H1 (cell line): ENCODE results near the gene MYH7. TPM values are rescaled to one million over a fixed set of nuclear protein-coding genes. Genes with fewer than 3 reads are reported as not detected.

Source experiments
- CTCF ChIA-PET: fragments of 300-600 bp; sonication (Branson Sonifier 250); formaldehyde crosslinking; loops from one replicate; lab custom pipeline; 2021; ENCODE audit not compliant: partially characterized antibody; lab: Charles Lee
- POLR2A ChIA-PET: fragments of 300-600 bp; sonication (Branson Sonifier 250); formaldehyde crosslinking; loops from one replicate; lab custom pipeline; 2021; ENCODE audit warnings: inconsistent platforms; ENCODE audit not compliant: partially characterized antibody; lab: Charles Lee
- DNase-seq, 2 experiments: peaks; one replicate each; pipeline versions ENCODE4 v3.0.0 to v3.0.0-alpha.2; 2010 to 2022; ENCODE audit warnings: low spot score in 2 of 2, low read depth in 1 of 2, mixed read lengths in 1 of 2
- FAIRE-seq: peaks from 2 replicates; lab custom pipeline; 2011; peaks lifted over from hg19 to GRCh38; lab: Jason Lieb, UNC
- H2AFZ ChIP-seq: 2 replicates; pipeline ENCODE4 v1.8.1; 2012; ENCODE audit warnings: low read length, inconsistent platforms
- H2AK5ac ChIP-seq: 2 replicates; pipeline ENCODE4 v1.6.1; 2013; ENCODE audit warnings: low read depth, low read length
- H2BK120ac ChIP-seq: replicated peaks from 2 replicates; pipeline ENCODE3; 2013; ENCODE audit warnings: low read depth, low read length, inconsistent platforms
- H2BK12ac ChIP-seq: 2 replicates; pipeline ENCODE4 v1.6.1; 2013; ENCODE audit warnings: low read depth, low read length
- H2BK15ac ChIP-seq: 2 replicates; pipeline ENCODE4 v1.6.1; 2013; ENCODE audit warnings: low read length
- H2BK20ac ChIP-seq: 2 replicates; pipeline ENCODE4 v1.6.1; 2013; ENCODE audit warnings: low read length
- H2BK5ac ChIP-seq: 2 replicates; pipeline ENCODE4 v1.6.1; 2013; ENCODE audit warnings: low read depth, low read length
- H3K14ac ChIP-seq: 2 replicates; pipeline ENCODE4 v1.6.1; 2013; ENCODE audit warnings: inconsistent platforms; ENCODE audit not compliant: insufficient read length
- H3K18ac ChIP-seq: 2 replicates; pipeline ENCODE4 v1.6.1; 2013; ENCODE audit warnings: low read length; ENCODE audit errors: extremely low read depth
- H3K23ac ChIP-seq: 2 replicates; pipeline ENCODE4 v1.6.1; 2013; ENCODE audit warnings: inconsistent platforms; ENCODE audit not compliant: insufficient read length
- H3K23me2 ChIP-seq: 2 replicates; pipeline ENCODE4 v1.6.1; 2013; ENCODE audit warnings: low read depth, low read length
- H3K27ac ChIP-seq: 2 replicates; pipeline ENCODE4 v1.6.1; 2011; ENCODE audit warnings: low read depth, low read length, inconsistent platforms
- H3K27me3 ChIP-seq, 4 experiments: replicated peaks in 1 of 4; 1 replicate in 1 of 4; 2 replicates in 3 of 4; pipeline versions ENCODE4 v1.6.1 to v1.8.1; 2011 to 2013; ENCODE audit warnings: low read length in 3 of 4, mild to moderate bottlenecking in 3 of 4, inconsistent platforms in 2 of 4, mixed read lengths in 2 of 4, moderate library complexity in 1 of 4; ENCODE audit not compliant: control insufficient read depth in 3 of 4, insufficient read depth in 3 of 4; ENCODE audit errors: extremely low read depth in 1 of 4
- H3K36me3 ChIP-seq, 4 experiments: 2 replicates each; pipeline versions ENCODE4 v1.6.1 to v1.8.1; 2011 to 2013; ENCODE audit warnings: mild to moderate bottlenecking in 4 of 4, low read length in 3 of 4, moderate library complexity in 2 of 4, control low read depth in 1 of 4, inconsistent platforms in 1 of 4; ENCODE audit not compliant: insufficient read depth in 4 of 4, control insufficient read depth in 2 of 4
- H3K4ac ChIP-seq: replicated peaks from 2 replicates; pipeline ENCODE3; 2013; ENCODE audit warnings: low read length, low read depth, mixed read lengths, inconsistent platforms; ENCODE audit not compliant: insufficient read length
- H3K4me1 ChIP-seq, 4 experiments: replicated peaks in 1 of 4; 1 replicate in 1 of 4; 2 replicates in 3 of 4; pipeline versions ENCODE4 v1.6.1 to v1.8.1; 2011 to 2013; ENCODE audit warnings: low read length in 3 of 4, inconsistent platforms in 2 of 4, mixed read lengths in 1 of 4; ENCODE audit not compliant: insufficient read depth in 4 of 4, control insufficient read depth in 3 of 4
- H3K4me2 ChIP-seq, 2 experiments: 2 replicates each; pipeline versions ENCODE4 v1.6.1 to v1.8.1; 2011 to 2013; ENCODE audit warnings: low read depth in 2 of 2, low read length in 2 of 2, control low read depth in 1 of 2, inconsistent platforms in 1 of 2, mild to moderate bottlenecking in 1 of 2; ENCODE audit not compliant: insufficient read depth in 1 of 2
- H3K4me3 ChIP-seq, 4 experiments: fragments of 200-600, 300-600 bp in 1 of 4; sonication (generic), shearing (Covaris generic), sonication (Bioruptor Twin) in 1 of 4; 2 replicates each; pipeline versions ENCODE4 v1.5.1 to v1.8.1; 2011 to 2016; ENCODE audit warnings: low read length in 4 of 4, low read depth in 3 of 4, control low read depth in 2 of 4, inconsistent platforms in 2 of 4, mild to moderate bottlenecking in 2 of 4, mixed read lengths in 1 of 4, moderate library complexity in 1 of 4; ENCODE audit not compliant: insufficient read depth in 2 of 4; ENCODE audit errors: extremely low read depth in 1 of 4
- H3K56ac ChIP-seq: replicated peaks from 2 replicates; pipeline ENCODE3; 2013; ENCODE audit warnings: low read depth, mild to moderate bottlenecking, mixed read lengths, low read length, inconsistent platforms; ENCODE audit not compliant: insufficient read length
- H3K79me1 ChIP-seq: 2 replicates; pipeline ENCODE4 v1.6.1; 2013; ENCODE audit warnings: low read depth, low read length, control low read depth
- H3K79me2 ChIP-seq, 2 experiments: 2 replicates each; pipeline versions ENCODE4 v1.6.1 to v1.8.1; 2012 to 2013; ENCODE audit warnings: low read length in 2 of 2, mild to moderate bottlenecking in 2 of 2, inconsistent platforms in 1 of 2; ENCODE audit not compliant: insufficient read depth in 2 of 2, control insufficient read depth in 1 of 2
- H3K9ac ChIP-seq, 4 experiments: replicated peaks in 1 of 4; 1 replicate in 1 of 4; 2 replicates in 3 of 4; pipeline versions ENCODE4 v1.6.1 to v1.8.1; 2011 to 2013; ENCODE audit warnings: low read depth in 3 of 4, low read length in 3 of 4, control low read depth in 2 of 4, mild to moderate bottlenecking in 2 of 4, moderate library complexity in 2 of 4, inconsistent platforms in 1 of 4; ENCODE audit errors: extremely low read depth in 1 of 4
- H3K9me3 ChIP-seq, 2 experiments: 2 replicates each; pipeline versions ENCODE4 v1.6.1 to v1.8.1; 2012 to 2013; ENCODE audit warnings: mild to moderate bottlenecking in 2 of 2, moderate library complexity in 2 of 2, control low read depth in 1 of 2, inconsistent platforms in 1 of 2, low read depth in 1 of 2, low read length in 1 of 2, mixed read lengths in 1 of 2; ENCODE audit not compliant: insufficient read depth in 2 of 2
- H4K20me1 ChIP-seq, 2 experiments: replicated peaks in 1 of 2; 2 replicates each; pipeline versions ENCODE3 to v1.8.1; 2011 to 2013; ENCODE audit warnings: inconsistent platforms in 2 of 2, low read length in 2 of 2, mild to moderate bottlenecking in 1 of 2; ENCODE audit not compliant: insufficient read depth in 2 of 2, control insufficient read depth in 1 of 2
- H4K5ac ChIP-seq: 2 replicates; pipeline ENCODE4 v1.6.1; 2013; ENCODE audit warnings: low read length, low read depth, mixed read lengths, inconsistent platforms; ENCODE audit not compliant: insufficient read length
- H4K8ac ChIP-seq: 2 replicates; pipeline ENCODE4 v1.8.0; 2013; ENCODE audit warnings: mild to moderate bottlenecking, moderate library complexity, low read length, inconsistent platforms; ENCODE audit not compliant: insufficient read depth; ENCODE audit errors: extremely low read depth
- H4K91ac ChIP-seq: replicated peaks from 2 replicates; pipeline ENCODE3; 2013; ENCODE audit warnings: low read length, mixed read lengths, inconsistent platforms; ENCODE audit not compliant: insufficient read length
- ATF3 ChIP-seq: IDR thresholded peaks from 2 replicates; pipeline ENCODE4 v1.6.1; 2011; ENCODE audit warnings: low read depth, mild to moderate bottlenecking, low read length; ENCODE audit not compliant: insufficient read depth
- BACH1 ChIP-seq: IDR thresholded peaks from 2 replicates; pipeline ENCODE4 v1.6.1; 2012; ENCODE audit warnings: low read length, improper control_type of control experiment
- CBX5 ChIP-seq: fragments of 300-800, 300-1000 bp; sonication (generic); IDR thresholded peaks from 2 replicates; pipeline ENCODE4 v1.7.1; 2016; ENCODE audit warnings: antibody characterized with exemption, low read length, low read depth
- CEBPB ChIP-seq: IDR thresholded peaks from 2 replicates; pipeline ENCODE4 v1.6.1; 2012; ENCODE audit warnings: low read depth, low read length
- CTCF ChIP-seq, 3 experiments: IDR thresholded peaks; 1 replicate in 2 of 3; 2 replicates in 1 of 3; pipeline versions ENCODE4 v1.5.1 to v1.6.1; 2011; ENCODE audit warnings: low read length in 3 of 3, mild to moderate bottlenecking in 3 of 3, inconsistent platforms in 2 of 3, low read depth in 1 of 3, moderate library complexity in 1 of 3; ENCODE audit not compliant: insufficient read depth in 1 of 3; ENCODE audit errors: control extremely low read depth in 1 of 3
- EGR1 ChIP-seq: IDR thresholded peaks from 2 replicates; pipeline ENCODE4 v1.6.1; 2011; ENCODE audit warnings: low read depth, low read length, borderline replicate concordance
- GTF2F1 ChIP-seq: IDR thresholded peaks from 2 replicates; pipeline ENCODE4 v1.6.1; 2012; ENCODE audit warnings: low read depth, low read length, improper control_type of control experiment, borderline replicate concordance
- HDAC2 ChIP-seq, 2 experiments: fragments of 300-600 bp in 1 of 2; sonication (generic) in 1 of 2; IDR thresholded peaks; 2 replicates each; pipeline ENCODE4 v1.6.1; 2011 to 2012; ENCODE audit warnings: low read depth in 2 of 2, low read length in 2 of 2, mild to moderate bottlenecking in 2 of 2, moderate library complexity in 2 of 2, borderline replicate concordance in 1 of 2, inconsistent platforms in 1 of 2
- KDM1A ChIP-seq: fragments of 200-600, 300-600 bp; sonication (generic); IDR thresholded peaks from 2 replicates; pipeline ENCODE4 v1.7.1; 2016; ENCODE audit warnings: mild to moderate bottlenecking, low read length, borderline replicate concordance
- POLR2AphosphoS5 ChIP-seq: IDR thresholded peaks from 2 replicates; pipeline ENCODE4 v1.6.1; 2011; ENCODE audit warnings: low read depth, low read length
- WGBS, 2 experiments: shearing (Covaris generic) in 1 of 2; methylation state at CpG; one replicate each; pipeline versions ENCODE4 v1.1.6 to v1.1.7; 2013 to 2015; ENCODE audit warnings: low lambda C conversion rate in 2 of 2, mixed read lengths in 2 of 2, inconsistent platforms in 1 of 2, low coverage in 1 of 2, missing lambda C conversion rate in 1 of 2; ENCODE audit not compliant: insufficient replicate concordance in 2 of 2, insufficient coverage in 1 of 2, insufficient read length in 1 of 2; ENCODE audit errors: extremely low coverage in 1 of 2, missing lambda C conversion rate in 1 of 2; 5-methylcytosine and 5-hydroxymethylcytosine counted together
- polyA plus RNA-seq, 7 experiments: library from polyadenylated mRNA; depleted of rRNA in 3 of 7; stranded (reverse) in 5 of 7; unstranded in 2 of 7; fragments of >200 nt in 5 of 7; fragments of 200-250 nt in 2 of 7; gene quantifications; 1 replicate in 5 of 7; 2 replicates in 1 of 7; 4 replicates in 1 of 7; pipeline versions ENCODE4 v1.2.1 to v1.2.3, GENCODE V29; 2011 to 2013; ENCODE audit warnings: missing spikeins in 2 of 7, mixed read lengths in 2 of 7
- total RNA-seq: library from RNA; stranded (reverse); fragmentation: NEBNext Ultra II Directional; extraction: Animal tissue kit (Norgen Biotek cat#: 25700); gene quantifications from 2 replicates; pipeline ENCODE4 v1.2.1, GENCODE V29; 2021

The MYH7 gene
- total and polyA plus RNA-seq, 2 of the 8 experiments (the other 6 are each of a cell fraction or from before 2014, with no cell fraction given) = not detected

GRCh38 chr14:23382276-23382675 is 53.2 kb downstream of the MYH7 start:
- Histone ChIP-seq H4K20me1 (no peaks in the 10 kb centered on the region), H3K4me2 (no peak overlapping the region), H3K14ac (no peak overlapping the region), H2AFZ (no peak overlapping the region), H2BK20ac (no peak overlapping the region), H3K23ac (no peak overlapping the region), H2AK5ac (no peak overlapping the region), H3K79me1 (no peaks in the 10 kb centered on the region), H3K4me3 (no peak overlapping the region), H2BK12ac (no peak overlapping the region), H3K27ac (no peak overlapping the region), H3K79me2 (no peaks in the 10 kb centered on the region), H3K27me3 (peaks cover 0 to 13% (median 8%) of the 10 kb centered on the region in 4 experiments; a peak in 6 of 7 replicates), H4K91ac (no peak overlapping the region), H3K18ac (no peak overlapping the region), H2BK5ac (no peak overlapping the region), H2BK120ac (no peak overlapping the region), H3K23me2 (no peaks in the 10 kb centered on the region; the same call in 1 of the 2 replicates), H3K56ac (no peak overlapping the region), H4K5ac (no peak overlapping the region), H3K9me3 (no peaks in the 10 kb centered on the region), H4K8ac (no peak overlapping the region), H3K9ac (no peak overlapping the region), H3K4ac (no peak overlapping the region), H3K36me3 (no peaks in the 10 kb centered on the region), H3K4me1 (peaks cover 0 to 2% (median 1%) of the 10 kb centered on the region in 4 experiments; a peak in 3 of 7 replicates), H2BK15ac (no peak overlapping the region)
- WGBS, 2 experiments = 93% methylated on average over 6 of the region's 6 CpGs; no CpG with 5 or more reads in 1 of the 2 experiments
- CTCF ChIA-PET = interaction anchor here (1.0 to 15.0 kb wide), 8 partner anchors 12 to 185 kb away, joined by 3 to 333 read pairs (median 4); partner anchors contain the start of genes AP1G2, EFS and SLC22A17
- POLR2A ChIA-PET = interaction anchor here (1.0 to 1.4 kb wide), 3 partner anchors 9 to 59 kb away, joined by 3 to 4 read pairs (median 3); partner anchors contain the start of gene IL25
- DNase-seq (no peak), FAIRE-seq (no peak)
- TF ChIP-seq CEBPB (no peak), CBX5 (no peak), POLR2AphosphoS5 (no peak), GTF2F1 (no peak), ATF3 (no peak), KDM1A (no peak), HDAC2 (IDR thresholded peaks at IDR 0.05; ENCODE audit: borderline replicate concordance in 1 of 2, low read depth in 2 of 2, low read length in 2 of 2) (no peak), CTCF (IDR thresholded peaks at IDR 0.05; ENCODE audit: control extremely low read depth in 1 of 3, insufficient read depth in 1 of 3, low read depth in 1 of 3, low read length in 3 of 3) (no peak), BACH1 (no peak), EGR1 (no peak)
